Left lung (tissue), 10 donors: ENCODE measurements around the gene BBS9. TPM values are rescaled to one million over a fixed set of nuclear protein-coding genes. Genes with fewer than 3 reads are reported as not detected.

Experiments used
- ATAC-seq: fragments of 200-7000 bp; cut with Tn5 transposase; one replicate; pipeline ENCODE4 v1.9.1; 2020; ENCODE audit warnings: moderate library complexity
- DNase-seq, 4 donors: peaks; one replicate each; pipeline ENCODE4 v3.0.0-alpha.2; 2013 to 2020
- H3K27ac ChIP-seq, 2 donors: fragments of 200-600 bp; sonication (generic) in 1 of 2; one replicate each; pipeline versions ENCODE4 v1.5.0 to v1.8.0; 2020 to 2021
- H3K27me3 ChIP-seq, 2 donors: fragments of 200-600 bp; sonication (generic) in 1 of 2; one replicate each; pipeline versions ENCODE4 v1.5.0 to v1.8.0; 2020 to 2021
- H3K36me3 ChIP-seq, 2 donors: fragments of 200-600 bp; sonication (generic) in 1 of 2; one replicate each; pipeline versions ENCODE4 v1.5.0 to v1.8.0; 2020 to 2021
- H3K4me1 ChIP-seq, 2 donors: fragments of 200-600 bp; one replicate each; pipeline ENCODE4 v1.8.0; 2021
- H3K4me3 ChIP-seq, 2 donors: fragments of 200-600 bp; sonication (generic) in 1 of 2; one replicate each; pipeline versions ENCODE4 v1.5.0 to v1.8.0; 2020 to 2021; ENCODE audit warnings: mild to moderate bottlenecking in 1 of 2
- H3K9me3 ChIP-seq, 2 donors: fragments of 200-600 bp; sonication (generic) in 1 of 2; one replicate each; pipeline versions ENCODE4 v1.5.0 to v1.8.0; 2020 to 2021
- CTCF ChIP-seq, 2 donors: fragments of 200-600 bp; sonication (generic) in 1 of 2; IDR thresholded peaks; one replicate each; pipeline versions ENCODE4 v1.5.0 to v1.8.0; 2021; ENCODE audit warnings: antibody characterized with exemption in 2 of 2
- intact Hi-C, 2 donors: fragments of 100-400 bp; cut with DNase I; formaldehyde crosslinking; loops; one replicate each; pipeline versions ENCODE4 v1.11.2 to v1.14.2; 2022
- polyA plus RNA-seq, 6 donors: library from polyadenylated mRNA; unstranded; fragments of 120-200 nt; gene quantifications; one replicate each; pipeline ENCODE4 v1.2.1, GENCODE V29; 2013; ENCODE audit not compliant: insufficient read length in 6 of 6
- total RNA-seq, 2 donors: library from RNA; stranded (reverse); fragmentation: NEBNext Ultra II Directional; extraction: Animal tissue kit (Norgen Biotek cat#: 25700); gene quantifications; one replicate each; pipeline ENCODE4 v1.2.1, GENCODE V29; 2021
- donor health status: DM: no; HTN: yes; CAD: no.
- donor health status: DM: no; HTN: no; CAD: no.

BBS9 gene
- total and polyA plus RNA-seq, 8 donors = 14.5 to 25.1 (median 19.1) TPM

- Histone ChIP-seq H3K9me3 (no peaks in the 10 kb centered on the region), H3K4me3 (no peak overlapping the region), H3K36me3 (no peaks in the 10 kb centered on the region), H3K4me1 (no peaks in the 10 kb centered on the region), H3K27ac (no peak overlapping the region), H3K27me3 (no peaks in the 10 kb centered on the region)
- no peak for ATAC-seq
- TF ChIP-seq CTCF (IDR thresholded peaks at IDR 0.05) = no peak
- no peak for DNase-seq
- intact Hi-C loops = no loop called here
Measured at GRCh38 chr7:33190688-33191304, 61.4 kb downstream of the BBS9 start.

GRCh38 chr7:33191340-33191739 is 62.0 kb downstream of the BBS9 start:
- Histone ChIP-seq H3K27me3 (no peaks in the 10 kb centered on the region), H3K4me1 (no peaks in the 10 kb centered on the region), H3K36me3 (no peaks in the 10 kb centered on the region), H3K9me3 (no peaks in the 10 kb centered on the region), H3K4me3 (no peak overlapping the region), H3K27ac (no peak overlapping the region)
- ATAC-seq = peak; percentile 84
- no peak for TF ChIP-seq CTCF (IDR thresholded peaks at IDR 0.05)
- intact Hi-C loops = no loop called here
- no peak for DNase-seq

- H3K36me3 ChIP-seq = no peaks in the 10 kb centered on the region
- intact Hi-C loops = no loop called here
- no peaks in the 10 kb centered on the region for H3K9me3 ChIP-seq
- TF ChIP-seq CTCF (IDR thresholded peaks at IDR 0.05) = no peak
- H3K4me3 ChIP-seq = no peak overlapping the region
- H3K4me1 ChIP-seq = no peaks in the 10 kb centered on the region
- DNase-seq (no peak), ATAC-seq (no peak)
- no peak overlapping the region for H3K27ac ChIP-seq
- H3K27me3 ChIP-seq = no peaks in the 10 kb centered on the region
Measured at GRCh38 chr7:33192695-33193291, 63.4 kb downstream of the BBS9 start.

- Histone ChIP-seq H3K36me3 (no peaks in the 10 kb centered on the region), H3K4me1 (no peaks in the 10 kb centered on the region), H3K27ac (no peak overlapping the region), H3K27me3 (no peaks in the 10 kb centered on the region), H3K9me3 (no peaks in the 10 kb centered on the region), H3K4me3 (no peak overlapping the region)
- ATAC-seq = no peak
- no peak for TF ChIP-seq CTCF (IDR thresholded peaks at IDR 0.05)
- intact Hi-C loops = no loop called here
- DNase-seq = no peak
Measured at GRCh38 chr7:33193308-33193864, 64.0 kb downstream of the BBS9 start.

GRCh38 chr7:33195264-33195663 is 65.9 kb downstream of the BBS9 start:
- ATAC-seq = peak; percentile 29
- Histone ChIP-seq H3K9me3 (no peaks in the 10 kb centered on the region), H3K27ac (no peak overlapping the region), H3K4me1 (no peaks in the 10 kb centered on the region), H3K27me3 (no peaks in the 10 kb centered on the region), H3K36me3 (no peaks in the 10 kb centered on the region), H3K4me3 (no peak overlapping the region)
- DNase-seq = no peak
- intact Hi-C loops = no loop called here
- TF ChIP-seq CTCF (IDR thresholded peaks at IDR 0.05) = no peak
